DND-41 (cell line): ENCODE data around the gene PARP4.

Experiments used
- CTCF ChIP-seq: IDR thresholded peaks from 2 replicates; pipeline ENCODE4 v1.5.1; 2012; ENCODE audit warnings: borderline replicate concordance, low read length, moderate library complexity, mild to moderate bottlenecking; ENCODE audit not compliant: poor library complexity, severe bottlenecking; ENCODE audit errors: extremely low read depth
- EZH2 ChIP-seq: IDR thresholded peaks from 3 replicates; pipeline ENCODE4 v1.6.1; 2012; ENCODE audit warnings: borderline replicate concordance, low read depth, mild to moderate bottlenecking, moderate library complexity, low read length, inconsistent platforms; ENCODE audit not compliant: severe bottlenecking

DNA sequence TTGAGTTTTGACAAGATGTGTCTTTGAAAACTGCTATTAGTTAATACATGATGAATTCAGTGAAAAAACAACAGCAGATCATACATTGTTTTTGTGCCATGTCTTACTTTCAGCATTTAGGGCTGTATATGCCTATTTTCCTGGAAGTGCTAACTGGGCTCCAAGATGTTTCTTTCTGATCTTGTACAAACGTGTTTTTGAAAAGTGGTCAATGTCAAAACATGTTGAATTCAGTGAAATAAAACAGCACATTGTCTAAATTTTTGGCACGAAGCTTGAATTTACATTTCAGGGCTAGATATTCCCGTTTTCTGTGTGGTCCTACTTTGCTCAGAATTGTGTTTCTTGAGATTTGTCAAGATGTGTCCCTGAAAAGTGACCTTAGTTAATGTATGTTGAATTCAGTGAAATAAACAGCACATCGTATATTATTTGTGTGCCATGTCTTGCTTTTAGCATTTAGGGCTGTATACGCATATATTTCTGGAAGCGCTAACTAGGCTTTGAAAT, 14.7 kb upstream of the PARP4 start:
- TF ChIP-seq EZH2 (no peak), CTCF (no peak)
